ENCODE measurements around the gene RASSF1. TPM values are rescaled to one million over a fixed set of nuclear protein-coding genes. Genes with fewer than 3 reads are reported as not detected.

RASSF1 gene
- total RNA-seq, 1 experiment from 2014 or later = 29.6 TPM

DNA sequence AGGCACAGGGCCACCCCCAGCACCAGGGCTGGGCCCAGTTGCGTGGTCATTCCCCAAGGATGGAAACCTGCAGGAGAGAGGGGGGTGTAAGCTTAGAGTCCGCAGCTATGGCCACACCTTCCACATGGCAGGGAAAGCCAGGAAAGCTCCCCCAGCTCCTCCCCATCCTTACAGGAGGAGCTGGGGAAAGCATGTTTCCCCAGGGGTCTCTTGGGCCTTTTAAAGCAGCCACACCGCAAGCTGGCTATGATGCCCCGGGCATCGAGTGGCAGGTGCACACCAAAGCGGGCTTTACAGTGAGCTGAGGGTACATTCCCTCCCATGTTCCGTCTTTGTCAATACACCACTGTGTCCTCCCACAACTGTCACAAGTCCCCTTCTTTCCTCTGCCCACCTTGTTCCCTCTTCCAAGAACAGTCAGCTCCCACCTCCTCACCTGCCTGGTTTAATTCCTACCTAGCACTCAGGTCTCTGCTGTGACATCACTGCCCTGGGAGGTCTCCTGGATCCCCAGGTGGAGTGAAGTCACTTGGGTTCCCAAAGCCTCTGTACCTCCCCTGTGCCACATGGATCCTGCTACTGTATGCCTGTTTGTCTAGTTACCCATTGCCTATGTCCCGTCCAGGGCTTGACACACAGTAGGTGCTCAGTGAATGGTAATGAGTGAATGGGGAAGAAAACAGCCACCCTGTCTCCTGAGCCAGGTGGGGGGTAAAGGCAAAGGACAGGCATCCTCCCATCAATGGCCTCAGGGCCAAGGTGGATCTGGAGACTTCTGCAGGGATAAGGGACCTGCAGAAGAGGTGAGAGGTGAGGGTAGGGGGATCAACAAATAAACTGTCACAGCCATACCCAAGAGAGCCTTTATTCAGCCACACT is 44.8 kb downstream of the RASSF1 start:
- Histone ChIP-seq H3K27me3 (ENCODE audit: insufficient read depth, low read length) (no peaks in the 10 kb centered on the region), H3K9ac (ENCODE audit: low read length) (no peak overlapping the region), H3K9me2 (ENCODE audit: insufficient read depth) (no peaks in the 10 kb centered on the region), H3K4me1 (ENCODE audit: control insufficient read depth in 1 of 2, insufficient read depth in 2 of 2, low read length in 2 of 2) (peaks cover 15 to 35% of the 10 kb centered on the region in 2 experiments), H3K79me2 (ENCODE audit: insufficient read depth, low read length) (peaks cover 17% of the 10 kb centered on the region), H3K9me3 (ENCODE audit: control insufficient read depth in 1 of 2, insufficient read depth in 1 of 2, low read depth in 1 of 2, low read length in 2 of 2) (no peaks in the 10 kb centered on the region), H3K4me3 (replicated peaks in 1 of 2; ENCODE audit: low read depth in 1 of 2, low read length in 2 of 2) (no peak overlapping the region), H3K4me2 (ENCODE audit: low read length) (no peak overlapping the region), H3K36me3 (ENCODE audit: control insufficient read depth in 1 of 2, insufficient read depth in 2 of 2, low read length in 2 of 2) (peaks cover 0 to under 1% of the 10 kb centered on the region in 2 experiments; a peak in 1 of 4 replicates), H2AFZ (ENCODE audit: low read depth, low read length, poor library complexity, severe bottlenecking) (no peak overlapping the region), H4K20me1 (ENCODE audit: insufficient read depth) (no peaks in the 10 kb centered on the region), H3K27ac (ENCODE audit: low read depth, low read length) (no peak overlapping the region)
- intact Hi-C loops (cut with micrococcal nuclease) = no loop called here
- DNase-seq (ENCODE audit: low read depth, low spot score) = no peak
- ChIA-PET POLR2A (no interaction called here), CTCF (no interaction called here), RAD21 (ENCODE audit: low non-redundant PET in 1 of 2, low total read pairs in 2 of 2, uncharacterized antibody in 2 of 2, unreplicated experiment in 2 of 2) (no interaction called here)
- ATAC-seq = no peak
- TF ChIP-seq ELF1 (IDR thresholded peaks at IDR 0.05; ENCODE audit: borderline replicate concordance, low read depth) (no peak), CEBPB (IDR thresholded peaks at IDR 0.05; ENCODE audit: low read depth) (no peak), JUND (IDR thresholded peaks at IDR 0.05) (no peak), SIN3A (IDR thresholded peaks at IDR 0.05; ENCODE audit: low read depth) (no peak), SRF (IDR thresholded peaks at IDR 0.05; ENCODE audit: low read depth) (no peak), TCF7L2 (IDR thresholded peaks at IDR 0.05; ENCODE audit: borderline replicate concordance, extremely low read depth, insufficient read depth, insufficient read length) (no peak), SP1 (IDR thresholded peaks at IDR 0.05; ENCODE audit: low read depth) (no peak), CBX3 (IDR thresholded peaks at IDR 0.05; ENCODE audit: low read depth) (no peak), ZNF274 (IDR thresholded peaks at IDR 0.05; ENCODE audit: low read depth, low read length) (no peak), EZH2phosphoT487 (IDR thresholded peaks at IDR 0.05; ENCODE audit: borderline replicate concordance) (no peak), EZH2 (IDR thresholded peaks at IDR 0.05) (no peak), ZFX (IDR thresholded peaks at IDR 0.05) (no peak)
- TF ChIP-seq, protein P1, sequence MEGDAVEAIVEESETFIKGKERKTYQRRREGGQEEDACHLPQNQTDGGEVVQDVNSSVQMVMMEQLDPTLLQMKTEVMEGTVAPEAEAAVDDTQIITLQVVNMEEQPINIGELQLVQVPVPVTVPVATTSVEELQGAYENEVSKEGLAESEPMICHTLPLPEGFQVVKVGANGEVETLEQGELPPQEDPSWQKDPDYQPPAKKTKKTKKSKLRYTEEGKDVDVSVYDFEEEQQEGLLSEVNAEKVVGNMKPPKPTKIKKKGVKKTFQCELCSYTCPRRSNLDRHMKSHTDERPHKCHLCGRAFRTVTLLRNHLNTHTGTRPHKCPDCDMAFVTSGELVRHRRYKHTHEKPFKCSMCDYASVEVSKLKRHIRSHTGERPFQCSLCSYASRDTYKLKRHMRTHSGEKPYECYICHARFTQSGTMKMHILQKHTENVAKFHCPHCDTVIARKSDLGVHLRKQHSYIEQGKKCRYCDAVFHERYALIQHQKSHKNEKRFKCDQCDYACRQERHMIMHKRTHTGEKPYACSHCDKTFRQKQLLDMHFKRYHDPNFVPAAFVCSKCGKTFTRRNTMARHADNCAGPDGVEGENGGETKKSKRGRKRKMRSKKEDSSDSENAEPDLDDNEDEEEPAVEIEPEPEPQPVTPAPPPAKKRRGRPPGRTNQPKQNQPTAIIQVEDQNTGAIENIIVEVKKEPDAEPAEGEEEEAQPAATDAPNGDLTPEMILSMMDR (IDR thresholded peaks at IDR 0.05 in 2 of 3, conservative IDR thresholded peaks at IDR 0.05 in 1 of 3; ENCODE audit: borderline replicate concordance in 1 of 3, insufficient read depth in 1 of 3, low read depth in 2 of 3, low read length in 2 of 3) = no peak
- TF ChIP-seq, protein P2, sequence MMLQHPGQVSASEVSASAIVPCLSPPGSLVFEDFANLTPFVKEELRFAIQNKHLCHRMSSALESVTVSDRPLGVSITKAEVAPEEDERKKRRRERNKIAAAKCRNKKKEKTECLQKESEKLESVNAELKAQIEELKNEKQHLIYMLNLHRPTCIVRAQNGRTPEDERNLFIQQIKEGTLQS (IDR thresholded peaks at IDR 0.05) = no peak
- BruUV-seq (replicated peaks) = no TSS peak
